ENCODE data around the gene AP1S2.

Gene AP1S2

DNA sequence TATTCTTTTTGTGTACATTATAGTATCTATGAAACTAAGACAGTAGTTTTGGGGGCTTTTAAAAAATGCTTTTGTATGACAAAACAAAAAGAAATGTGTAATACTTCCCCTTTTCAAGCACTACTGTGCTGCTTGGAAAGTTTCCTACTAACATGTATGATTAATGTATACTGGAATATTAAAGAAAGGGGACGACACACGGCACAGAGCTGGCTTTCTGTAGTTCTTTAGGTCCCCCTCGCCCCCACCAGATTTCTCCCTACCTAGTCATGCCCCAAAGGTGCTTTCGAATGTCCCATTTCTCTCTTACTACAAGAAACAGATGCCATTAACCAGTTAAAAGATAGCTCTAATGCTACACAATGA lies 1.6 kb upstream of the AP1S2 start:
- Histone ChIP-seq H3K27me3 (replicated peaks; ENCODE audit: control insufficient read depth, insufficient read depth, low read length, poor library complexity, severe bottlenecking) (no peaks in the 10 kb centered on the region), H3K4me3 (ENCODE audit: insufficient read depth, low read depth, low read length, poor library complexity, severe bottlenecking) (no peak overlapping the region), H3K27ac (ENCODE audit: insufficient read depth, low read length, poor library complexity, severe bottlenecking) (no peak overlapping the region), H3K4me1 (ENCODE audit: control insufficient read depth, insufficient read depth, low read length, poor library complexity, severe bottlenecking) (peaks cover 4% of the 10 kb centered on the region), H3K9me3 (ENCODE audit: control insufficient read depth, low read length) (no peaks in the 10 kb centered on the region), H3K36me3 (ENCODE audit: control insufficient read depth, insufficient read depth, low read length) (no peaks in the 10 kb centered on the region)
- DNase-seq: no peak

DNA sequence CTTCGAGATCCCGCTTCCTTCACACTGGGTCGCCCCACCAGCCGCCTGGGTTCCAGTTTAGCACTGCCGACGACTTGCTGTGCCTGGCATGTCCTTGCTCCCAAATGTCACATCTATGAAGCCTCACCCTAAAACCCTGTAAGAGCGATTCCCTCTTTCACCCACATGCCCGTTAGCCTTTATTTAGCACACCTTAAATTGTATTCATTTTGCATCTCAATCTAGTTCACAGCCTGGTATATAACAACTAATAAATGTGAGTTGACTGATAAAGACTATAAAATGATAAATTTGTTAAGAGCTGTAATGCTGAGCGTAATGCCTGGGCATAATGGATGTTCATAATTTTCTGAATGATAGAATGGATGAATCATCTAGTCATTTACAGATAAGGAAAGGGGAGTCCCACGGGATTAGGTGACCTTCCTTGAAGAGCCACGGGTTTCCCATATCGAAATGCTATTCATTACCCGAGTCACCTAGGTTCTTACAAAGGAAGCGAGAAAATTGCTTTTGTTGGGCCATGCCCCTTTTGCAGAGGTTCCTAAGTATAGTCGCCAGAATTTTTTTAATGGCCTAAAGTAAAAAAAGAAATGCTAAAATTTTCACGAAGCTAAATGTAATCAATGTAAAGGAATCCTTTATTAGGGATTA lies 1.1 kb upstream of the AP1S2 start:
- Histone ChIP-seq H3K36me3 (ENCODE audit: control insufficient read depth, insufficient read depth, low read length) (no peaks in the 10 kb centered on the region), H3K4me1 (ENCODE audit: control insufficient read depth, insufficient read depth, low read length, poor library complexity, severe bottlenecking) (peaks cover 4% of the 10 kb centered on the region), H3K9me3 (ENCODE audit: control insufficient read depth, low read length) (no peaks in the 10 kb centered on the region), H3K27me3 (replicated peaks; ENCODE audit: control insufficient read depth, insufficient read depth, low read length, poor library complexity, severe bottlenecking) (no peaks in the 10 kb centered on the region), H3K4me3 (ENCODE audit: insufficient read depth, low read depth, low read length, poor library complexity, severe bottlenecking) (peak overlapping the region; percentile 60), H3K27ac (ENCODE audit: insufficient read depth, low read length, poor library complexity, severe bottlenecking) (peak overlapping the region; percentile 73)
- DNase-seq: no peak

DNA sequence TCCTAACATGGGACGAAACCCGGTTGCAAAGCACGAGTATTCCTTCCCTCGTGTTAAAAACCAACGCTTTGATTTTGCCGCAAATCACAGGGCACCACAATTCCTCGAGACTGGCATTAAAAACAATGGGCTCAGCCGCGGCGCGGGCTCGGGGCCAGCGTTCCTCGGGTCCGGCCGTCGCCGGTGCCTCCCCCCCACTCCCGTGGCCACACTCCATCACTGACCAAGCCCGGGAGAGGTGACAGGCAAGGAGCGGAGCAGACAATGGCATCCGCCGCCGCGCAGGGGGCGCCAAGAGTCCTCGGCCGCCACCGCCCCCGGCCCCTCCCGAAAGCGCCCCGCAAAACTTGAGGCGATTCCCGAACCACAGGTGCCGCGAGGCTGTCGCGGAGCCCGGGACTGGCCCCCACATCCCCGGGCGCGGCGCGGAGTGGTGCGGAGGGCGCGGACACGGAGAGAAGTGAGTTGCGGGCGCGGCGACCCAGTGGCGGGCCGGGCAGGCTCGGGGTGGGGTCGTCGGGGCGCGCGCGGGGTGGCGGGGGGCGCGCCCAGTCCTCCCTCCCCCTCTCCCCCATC lies 445 bp downstream of the AP1S2 start:
- no peaks in the 10 kb centered on the region for H3K36me3 ChIP-seq (ENCODE audit: control insufficient read depth, insufficient read depth, low read length)
- H3K27me3 ChIP-seq (replicated peaks; ENCODE audit: control insufficient read depth, insufficient read depth, low read length, poor library complexity, severe bottlenecking): no peaks in the 10 kb centered on the region
- DNase-seq: peak in 2 of 3 donors; percentile 10 to 14
- H3K27ac ChIP-seq (ENCODE audit: insufficient read depth, low read length, poor library complexity, severe bottlenecking): peak overlapping the region; percentile 66
- H3K9me3 ChIP-seq (ENCODE audit: control insufficient read depth, low read length): no peaks in the 10 kb centered on the region
- peak overlapping the region; percentile 71 for H3K4me3 ChIP-seq (ENCODE audit: insufficient read depth, low read depth, low read length, poor library complexity, severe bottlenecking)
- peaks cover 4% of the 10 kb centered on the region for H3K4me1 ChIP-seq (ENCODE audit: control insufficient read depth, insufficient read depth, low read length, poor library complexity, severe bottlenecking)

DNA sequence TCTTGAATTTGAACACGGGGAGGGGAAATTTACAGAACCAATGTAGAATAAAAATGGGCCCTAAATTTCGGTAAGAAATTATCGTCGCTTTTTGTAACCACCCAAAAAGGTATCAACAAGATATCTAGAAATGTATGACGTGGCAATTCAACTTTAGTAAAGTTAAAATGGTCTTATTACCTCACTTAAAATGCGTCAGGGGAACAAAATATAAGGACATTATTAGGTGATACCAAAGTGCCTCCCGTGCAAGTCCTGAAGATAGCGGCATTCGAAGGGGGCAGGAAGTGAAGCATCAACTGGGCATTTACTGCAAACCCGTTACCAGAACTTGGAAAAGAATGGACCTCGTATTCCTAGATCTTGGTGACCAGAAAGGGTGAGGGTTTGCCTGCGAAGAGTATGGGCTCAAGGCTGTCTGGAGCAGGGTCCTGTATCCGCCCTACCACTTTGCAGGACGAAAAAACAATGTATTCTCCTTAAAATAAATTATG lies 980 bp downstream of the AP1S2 start:
- Histone ChIP-seq H3K4me3 (ENCODE audit: insufficient read depth, low read depth, low read length, poor library complexity, severe bottlenecking) (peak overlapping the region; percentile 71), H3K4me1 (ENCODE audit: control insufficient read depth, insufficient read depth, low read length, poor library complexity, severe bottlenecking) (peaks cover 4% of the 10 kb centered on the region), H3K36me3 (ENCODE audit: control insufficient read depth, insufficient read depth, low read length) (no peaks in the 10 kb centered on the region), H3K27ac (ENCODE audit: insufficient read depth, low read length, poor library complexity, severe bottlenecking) (peak overlapping the region; percentile 66), H3K27me3 (replicated peaks; ENCODE audit: control insufficient read depth, insufficient read depth, low read length, poor library complexity, severe bottlenecking) (no peaks in the 10 kb centered on the region), H3K9me3 (ENCODE audit: control insufficient read depth, low read length) (no peaks in the 10 kb centered on the region)
- DNase-seq: no peak

DNA sequence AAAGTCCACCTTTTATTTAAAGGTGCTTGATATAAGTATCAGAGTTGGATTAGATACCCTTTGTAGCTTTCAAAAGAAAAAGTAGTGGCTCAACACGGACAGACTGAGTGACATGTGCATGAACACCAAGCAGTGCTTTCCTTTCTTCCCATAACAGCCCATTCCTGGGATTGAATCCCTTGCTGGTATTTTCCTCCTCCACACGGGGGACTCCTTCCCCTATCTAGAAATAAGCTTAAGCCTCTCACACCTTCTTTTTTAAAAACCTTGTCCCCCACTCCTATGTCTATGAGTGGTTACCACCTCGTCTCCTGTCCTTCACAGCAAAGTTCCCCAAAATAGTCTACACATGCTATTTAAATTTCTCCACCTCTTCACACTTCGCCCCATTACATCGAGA lies 5.1 kb downstream of the AP1S2 start:
- H3K27ac ChIP-seq (ENCODE audit: insufficient read depth, low read length, poor library complexity, severe bottlenecking): no peak overlapping the region
- peaks cover 4% of the 10 kb centered on the region for H3K36me3 ChIP-seq (ENCODE audit: control insufficient read depth, insufficient read depth, low read length)
- no peaks in the 10 kb centered on the region for H3K9me3 ChIP-seq (ENCODE audit: control insufficient read depth, low read length)
- no peak for DNase-seq
- peaks cover 4% of the 10 kb centered on the region for H3K4me1 ChIP-seq (ENCODE audit: control insufficient read depth, insufficient read depth, low read length, poor library complexity, severe bottlenecking)
- H3K4me3 ChIP-seq (ENCODE audit: insufficient read depth, low read depth, low read length, poor library complexity, severe bottlenecking): no peak overlapping the region
- H3K27me3 ChIP-seq (replicated peaks; ENCODE audit: control insufficient read depth, insufficient read depth, low read length, poor library complexity, severe bottlenecking): no peaks in the 10 kb centered on the region

DNA sequence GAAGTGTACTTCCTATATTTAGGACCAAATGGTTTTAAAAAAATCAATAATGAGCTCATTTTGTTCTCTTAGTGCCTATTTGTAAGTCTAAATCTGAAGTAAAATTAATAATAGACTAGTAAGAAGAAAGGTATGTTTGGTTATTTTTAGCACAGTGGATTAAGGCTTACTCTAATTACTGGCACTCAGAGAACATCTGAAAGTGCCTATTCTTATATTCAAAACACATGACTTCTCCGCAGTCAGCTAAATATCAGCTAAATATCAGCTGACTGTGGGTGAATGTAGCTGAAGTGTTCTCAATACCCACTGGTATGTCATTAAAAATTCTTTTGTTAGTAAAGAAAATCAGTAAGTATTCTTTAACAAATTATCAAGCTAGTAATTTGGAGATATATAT lies 6.0 kb downstream of the AP1S2 start:
- no peaks in the 10 kb centered on the region for H3K4me1 ChIP-seq (ENCODE audit: control insufficient read depth, insufficient read depth, low read length, poor library complexity, severe bottlenecking)
- DNase-seq: no peak

DNA sequence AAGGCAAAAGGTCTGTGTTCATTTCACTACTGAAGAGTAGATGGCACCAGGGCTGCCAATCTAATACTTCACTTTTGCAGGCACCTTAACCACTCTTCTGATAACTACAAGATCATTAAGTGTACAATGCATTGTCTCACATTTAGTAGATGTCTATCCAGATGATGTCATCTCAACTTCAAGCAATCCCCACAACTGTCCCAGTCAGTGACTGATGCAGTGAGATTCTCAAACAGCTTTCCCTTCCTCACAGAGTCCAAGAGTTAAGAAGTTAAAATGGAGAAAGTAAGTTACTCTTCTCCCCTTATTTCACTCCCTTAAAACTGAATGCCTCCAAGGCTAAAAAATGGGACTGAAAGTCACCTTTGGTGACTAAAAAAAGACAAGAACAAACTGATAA lies 10.7 kb downstream of the AP1S2 start:
- peaks cover 4% of the 10 kb centered on the region for H3K36me3 ChIP-seq (ENCODE audit: control insufficient read depth, insufficient read depth, low read length)
- no peak for DNase-seq

More for the DNA sequence above, 6.0 kb downstream of the AP1S2 start:
- Histone ChIP-seq H3K4me3 (ENCODE audit: insufficient read depth, low read depth, low read length, poor library complexity, severe bottlenecking) (no peak overlapping the region), H3K9me3 (ENCODE audit: control insufficient read depth, low read length) (no peaks in the 10 kb centered on the region), H3K27ac (ENCODE audit: insufficient read depth, low read length, poor library complexity, severe bottlenecking) (no peak overlapping the region), H3K36me3 (ENCODE audit: control insufficient read depth, insufficient read depth, low read length) (peaks cover 4% of the 10 kb centered on the region), H3K27me3 (replicated peaks; ENCODE audit: control insufficient read depth, insufficient read depth, low read length, poor library complexity, severe bottlenecking) (no peaks in the 10 kb centered on the region)

DNA sequence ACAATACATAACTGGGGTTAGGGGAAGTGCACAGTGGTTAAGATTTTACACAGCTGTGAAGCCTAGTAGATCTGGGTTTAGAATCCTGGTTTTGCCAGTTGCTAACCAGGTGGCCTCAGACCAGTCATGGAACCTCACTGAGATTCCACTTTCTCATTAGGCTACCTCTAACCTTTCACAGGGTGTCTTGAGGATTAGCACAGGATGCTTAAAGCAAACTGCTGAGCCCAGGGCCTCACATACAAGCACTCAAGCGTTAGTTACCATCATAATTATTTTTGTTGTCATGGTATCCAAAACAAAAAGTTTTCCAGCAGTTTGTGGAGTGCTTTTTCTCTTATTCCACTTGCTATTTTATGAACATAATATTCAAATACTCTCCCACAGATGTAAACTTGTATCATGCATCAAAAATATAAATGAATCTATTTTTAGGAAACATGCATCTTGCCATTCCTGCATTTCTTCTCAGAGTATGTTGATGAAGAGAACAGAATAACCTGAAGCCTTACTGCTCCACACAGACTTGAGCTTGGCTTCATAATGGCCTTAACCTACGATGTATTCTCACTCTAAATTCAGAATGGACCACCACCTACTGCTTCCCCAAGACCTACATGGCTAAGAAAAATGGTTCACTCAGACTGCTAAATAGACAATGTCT lies 12.6 kb downstream of the AP1S2 start:
- no peaks in the 10 kb centered on the region for H3K27me3 ChIP-seq (replicated peaks; ENCODE audit: control insufficient read depth, insufficient read depth, low read length, poor library complexity, severe bottlenecking)
- H3K36me3 ChIP-seq (ENCODE audit: control insufficient read depth, insufficient read depth, low read length): peaks cover 4% of the 10 kb centered on the region
- no peaks in the 10 kb centered on the region for H3K4me1 ChIP-seq (ENCODE audit: control insufficient read depth, insufficient read depth, low read length, poor library complexity, severe bottlenecking)
- no peak for DNase-seq
- H3K4me3 ChIP-seq (ENCODE audit: insufficient read depth, low read depth, low read length, poor library complexity, severe bottlenecking): no peak overlapping the region
- H3K27ac ChIP-seq (ENCODE audit: insufficient read depth, low read length, poor library complexity, severe bottlenecking): no peak overlapping the region
- H3K9me3 ChIP-seq (ENCODE audit: control insufficient read depth, low read length): no peaks in the 10 kb centered on the region

More for the DNA sequence above, 10.7 kb downstream of the AP1S2 start:
- no peaks in the 10 kb centered on the region for H3K9me3 ChIP-seq (ENCODE audit: control insufficient read depth, low read length)
- no peak overlapping the region for H3K4me3 ChIP-seq (ENCODE audit: insufficient read depth, low read depth, low read length, poor library complexity, severe bottlenecking)
- no peak overlapping the region for H3K27ac ChIP-seq (ENCODE audit: insufficient read depth, low read length, poor library complexity, severe bottlenecking)
- no peaks in the 10 kb centered on the region for H3K4me1 ChIP-seq (ENCODE audit: control insufficient read depth, insufficient read depth, low read length, poor library complexity, severe bottlenecking)
- no peaks in the 10 kb centered on the region for H3K27me3 ChIP-seq (replicated peaks; ENCODE audit: control insufficient read depth, insufficient read depth, low read length, poor library complexity, severe bottlenecking)

DNA sequence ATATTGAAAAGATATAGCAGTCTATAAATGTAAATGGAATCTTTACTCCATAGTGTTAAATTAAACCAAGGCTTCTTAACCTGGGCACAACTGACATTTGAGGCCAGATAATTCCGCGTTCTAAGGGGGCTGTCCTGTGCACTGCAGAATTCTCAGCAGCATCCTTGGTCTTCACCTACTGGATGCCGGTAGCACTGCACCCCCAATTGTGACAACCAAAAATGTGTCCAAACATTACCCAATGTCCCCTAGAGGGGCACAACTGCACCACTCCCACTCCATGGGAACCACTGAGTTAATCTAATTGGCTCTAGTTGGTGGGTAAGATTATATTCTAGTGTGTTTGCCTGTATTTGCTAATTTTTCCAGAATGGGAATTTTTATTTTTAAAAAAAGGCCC lies 16.6 kb downstream of the AP1S2 start:
- no peak overlapping the region for H3K27ac ChIP-seq (ENCODE audit: insufficient read depth, low read length, poor library complexity, severe bottlenecking)
- H3K9me3 ChIP-seq (ENCODE audit: control insufficient read depth, low read length): no peaks in the 10 kb centered on the region
- no peaks in the 10 kb centered on the region for H3K27me3 ChIP-seq (replicated peaks; ENCODE audit: control insufficient read depth, insufficient read depth, low read length, poor library complexity, severe bottlenecking)
- H3K4me3 ChIP-seq (ENCODE audit: insufficient read depth, low read depth, low read length, poor library complexity, severe bottlenecking): no peak overlapping the region
- no peaks in the 10 kb centered on the region for H3K4me1 ChIP-seq (ENCODE audit: control insufficient read depth, insufficient read depth, low read length, poor library complexity, severe bottlenecking)
- no peak for DNase-seq
- no peaks in the 10 kb centered on the region for H3K36me3 ChIP-seq (ENCODE audit: control insufficient read depth, insufficient read depth, low read length)

Data from effector memory CD4-positive, alpha-beta T cell (primary cell).